Activated CD4-positive, alpha-beta T cell treated with anti-CD3 and anti-CD28 coated beads, Interleukin-2, amount 10 ng/mL, durations not matched to agents 7 days and 5 days (primary cell): ENCODE measurements around the gene FNDC11. TPM values are rescaled to one million over a fixed set of nuclear protein-coding genes. Genes with fewer than 3 reads are reported as not detected.
"Not testable (repeated sequence)": the region's sequence is repeated elsewhere in the genome, so short reads cannot be mapped to it uniquely, and the experiment has no call there.

Source experiments
- CTCF ChIA-PET: fragments of 350-600 bp; sonication (Branson Sonifier 250); formaldehyde crosslinking; loops from one replicate; lab custom pipeline; 2021; ENCODE audit warnings: antibody characterized with exemption; lab: Charles Lee
- POLR2A ChIA-PET: fragments of 350-600 bp; sonication (Branson Sonifier 250); formaldehyde crosslinking; loops from one replicate; lab custom pipeline; 2021; ENCODE audit warnings: antibody characterized with exemption; lab: Charles Lee
- DNase-seq: peaks from one replicate; pipeline ENCODE4 v3.0.0-alpha.2; 2020
- H3K27ac Mint-ChIP-seq: one replicate; pipeline ENCODE4 v1.8.0; 2021; ENCODE audit warnings: mild to moderate bottlenecking, moderate library complexity, mixed read lengths
- H3K27me3 Mint-ChIP-seq: one replicate; pipeline ENCODE4 v1.8.0; 2021; ENCODE audit warnings: mixed read lengths
- H3K36me3 Mint-ChIP-seq: one replicate; pipeline ENCODE4 v1.8.0; 2021; ENCODE audit warnings: low read depth, mixed read lengths
- H3K4me1 Mint-ChIP-seq: one replicate; pipeline ENCODE4 v1.8.0; 2021; ENCODE audit warnings: mixed read lengths
- H3K4me3 Mint-ChIP-seq: one replicate; pipeline ENCODE4 v1.8.0; 2021; ENCODE audit warnings: mild to moderate bottlenecking, moderate library complexity, mixed read lengths
- H3K9me3 Mint-ChIP-seq: one replicate; pipeline ENCODE4 v1.8.0; 2021; ENCODE audit warnings: mixed read lengths
- total RNA-seq, 2 experiments: library from RNA; stranded (reverse); gene quantifications; one replicate each; pipeline ENCODE4 v1.2.3, GENCODE V29; 2021

The FNDC11 gene
- total RNA-seq, 2 experiments from 2014 or later, result 0.15 to 0.57 TPM

DNA sequence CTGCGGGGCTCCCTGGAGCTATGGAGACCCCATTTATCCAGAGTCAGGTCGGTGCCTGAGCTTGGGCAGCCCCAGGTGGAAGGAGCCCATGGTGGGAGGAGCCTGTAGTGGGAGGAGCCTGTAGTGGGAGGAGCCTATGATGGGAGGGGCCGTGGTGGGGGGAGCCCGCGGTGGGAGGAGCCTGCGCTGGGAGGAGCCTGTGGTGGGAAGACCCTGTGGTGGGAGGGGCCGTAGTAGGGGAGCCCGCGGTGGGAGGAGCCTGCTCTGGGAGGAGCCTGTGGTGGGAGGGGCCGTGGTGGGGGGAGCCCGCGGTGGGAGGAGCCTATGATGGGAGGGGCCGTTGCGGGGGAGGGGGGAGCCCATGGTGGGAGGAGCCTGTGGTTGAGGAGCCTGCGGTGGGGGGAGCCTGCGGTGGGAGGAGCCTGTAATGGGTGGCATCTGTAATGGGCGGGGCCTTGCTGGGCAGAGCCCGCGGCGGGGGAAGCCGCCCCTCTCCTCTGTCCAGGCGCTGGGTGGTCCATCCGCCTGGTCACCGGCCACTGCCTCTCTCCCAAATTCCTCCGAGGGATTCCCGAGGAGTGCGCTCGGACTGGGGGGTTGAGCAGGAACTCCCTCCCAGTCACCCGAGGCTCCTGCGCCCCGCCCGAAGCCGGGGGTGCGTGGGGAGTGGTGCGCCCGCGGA is 567 bp upstream of the FNDC11 start:
- POLR2A ChIA-PET, result no interaction called here
- peak overlapping the region; percentile 90 for H3K27ac Mint-ChIP-seq

DNA sequence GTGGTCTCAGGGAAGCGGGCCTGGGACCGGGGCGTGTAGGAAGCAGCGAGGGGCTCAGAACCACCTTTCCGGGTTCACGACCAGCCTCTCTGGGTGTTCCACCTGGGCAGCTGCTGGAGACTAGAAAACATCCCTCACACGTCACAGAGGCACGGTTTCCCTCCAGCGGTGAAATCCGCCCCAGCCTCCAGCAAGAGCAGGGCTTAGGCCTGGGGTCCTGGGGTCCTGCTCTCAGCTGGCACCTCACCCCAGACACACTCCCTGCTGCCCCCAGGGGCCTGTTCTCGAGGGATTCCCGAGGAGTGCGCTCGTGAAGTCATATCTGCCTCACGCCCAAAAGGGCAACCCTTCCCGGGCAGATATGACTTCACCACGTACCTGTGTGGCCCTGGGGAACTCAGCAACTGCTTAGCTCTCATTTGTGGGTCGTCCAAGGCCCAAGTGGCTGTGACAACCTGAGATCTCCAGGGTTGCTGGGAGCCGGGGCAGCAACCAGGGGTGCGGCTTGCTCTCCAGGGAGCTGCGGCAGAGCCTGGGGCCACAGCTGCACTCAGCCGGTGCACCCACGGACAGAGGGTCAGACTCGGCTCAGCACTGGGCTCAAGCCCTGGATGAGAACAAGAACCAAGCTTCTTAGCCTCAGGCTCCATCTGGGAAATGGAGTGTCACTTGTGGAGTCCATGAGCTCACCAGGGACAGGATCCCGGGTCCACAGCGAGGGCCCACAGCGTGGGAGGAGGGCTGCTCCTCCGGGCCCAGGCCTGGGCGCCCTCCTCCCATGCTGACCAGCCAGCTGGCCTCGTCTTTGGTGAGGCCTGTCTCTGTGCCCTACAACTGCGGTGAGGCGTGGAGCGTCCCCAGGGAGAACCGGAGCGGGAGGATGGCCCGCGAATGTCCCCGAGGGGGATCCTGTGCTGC is 661 bp downstream of the FNDC11 start:
- ChIA-PET CTCF (interaction anchor here (1.1 to 1.4 kb wide), 5 partner anchors 11 to 20 kb away, joined by 3 to 10 read pairs (median 4); partner anchors contain the start of genes HELZ2 and PTK6), POLR2A (no interaction called here)
- H3K4me1 Mint-ChIP-seq, result peaks cover 17% of the 10 kb centered on the region
- DNase-seq, result no peak
- H3K27me3 Mint-ChIP-seq, result peaks cover 6% of the 10 kb centered on the region
- no peaks in the 10 kb centered on the region for H3K9me3 Mint-ChIP-seq
- peak overlapping the region; percentile 32 for H3K4me3 Mint-ChIP-seq
- peaks cover 8% of the 10 kb centered on the region for H3K36me3 Mint-ChIP-seq
- H3K27ac Mint-ChIP-seq, result no peak overlapping the region

More for the DNA sequence above, 567 bp upstream of the FNDC11 start:
- CTCF ChIA-PET, result interaction anchor here (0.6 to 4.7 kb wide), 5 partner anchors 11 to 409 kb away, joined by 3 to 41 read pairs (median 4); partner anchors contain the start of gene PTK6
- Mint-ChIP-seq H3K4me1 (peaks cover 17% of the 10 kb centered on the region), H3K36me3 (peaks cover 2% of the 10 kb centered on the region), H3K9me3 (no peaks in the 10 kb centered on the region), H3K4me3 (peak overlapping the region; percentile 41), H3K27me3 (peaks cover 14% of the 10 kb centered on the region)
- peak; percentile 81 for DNase-seq

DNA sequence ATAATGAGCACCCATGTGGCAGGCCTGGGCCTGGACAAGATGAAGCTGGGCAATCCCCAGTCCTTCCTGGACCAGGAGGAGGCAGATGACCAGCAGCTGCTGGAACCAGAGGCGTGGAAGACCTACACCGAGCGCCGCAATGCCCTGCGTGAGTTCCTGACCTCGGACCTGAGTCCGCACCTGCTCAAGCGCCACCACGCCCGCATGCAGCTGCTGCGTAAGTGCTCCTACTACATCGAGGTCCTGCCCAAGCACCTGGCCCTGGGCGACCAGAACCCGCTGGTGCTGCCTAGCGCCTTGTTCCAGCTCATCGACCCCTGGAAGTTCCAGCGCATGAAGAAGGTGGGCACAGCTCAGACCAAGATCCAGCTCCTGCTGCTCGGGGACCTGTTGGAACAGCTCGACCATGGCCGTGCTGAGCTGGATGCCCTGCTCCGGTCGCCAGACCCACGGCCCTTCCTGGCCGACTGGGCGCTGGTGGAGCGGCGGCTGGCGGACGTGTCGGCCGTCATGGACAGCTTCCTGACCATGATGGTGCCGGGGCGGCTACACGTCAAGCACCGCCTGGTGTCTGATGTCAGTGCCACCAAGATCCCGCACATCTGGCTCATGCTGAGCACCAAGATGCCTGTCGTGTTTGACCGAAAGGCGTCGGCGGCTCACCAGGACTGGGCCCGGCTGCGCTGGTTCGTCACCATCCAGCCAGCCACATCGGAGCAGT is 1.9 kb downstream of the FNDC11 start:
- DNase-seq, result no peak
- Mint-ChIP-seq H3K9me3 (peaks cover 2% of the 10 kb centered on the region), H3K4me1 (peaks cover 19% of the 10 kb centered on the region), H3K4me3 (no peak overlapping the region), H3K27me3 (peaks cover 4% of the 10 kb centered on the region), H3K36me3 (peaks cover 15% of the 10 kb centered on the region), H3K27ac (no peak overlapping the region)
- ChIA-PET CTCF (interaction anchor here (1.1 to 2.3 kb wide), 4 partner anchors 10 to 18 kb away, joined by 3 to 12 read pairs (median 4); partner anchors contain the start of gene PTK6), POLR2A (no interaction called here)

DNA sequence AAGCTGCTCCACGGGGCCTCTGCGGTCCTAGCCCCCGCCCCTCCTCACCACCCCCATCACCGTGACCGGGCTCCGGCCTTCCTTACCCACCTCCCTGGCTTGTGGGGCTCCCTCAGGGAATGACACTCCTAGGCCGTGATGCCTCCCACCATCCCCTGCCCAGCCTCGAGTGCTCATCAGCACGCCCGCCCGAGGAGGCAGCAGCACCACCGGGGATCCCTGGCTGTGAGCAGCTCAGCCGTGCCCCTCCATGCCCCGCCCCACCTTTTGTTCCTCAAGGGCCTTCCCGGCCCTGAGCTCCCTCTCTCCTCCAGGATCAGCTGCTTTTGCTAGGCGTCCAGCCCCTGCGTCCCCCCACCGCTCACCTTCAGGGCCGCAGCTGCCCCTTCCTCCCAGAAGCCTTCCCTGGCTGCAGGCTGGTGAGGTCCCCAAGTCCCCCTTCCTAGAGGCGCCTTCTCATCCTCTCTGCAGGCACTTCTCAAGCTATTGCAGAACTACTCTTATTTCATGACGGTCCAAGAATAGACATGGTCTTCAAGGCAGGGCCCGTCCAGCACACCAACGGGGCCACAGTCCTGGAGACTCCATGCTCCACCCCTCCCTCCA is 3.0 kb downstream of the FNDC11 start:
- Mint-ChIP-seq H3K4me3 (no peak overlapping the region), H3K27me3 (no peaks in the 10 kb centered on the region), H3K4me1 (peaks cover 18% of the 10 kb centered on the region), H3K36me3 (peaks cover 20% of the 10 kb centered on the region), H3K27ac (no peak overlapping the region), H3K9me3 (peaks cover 2% of the 10 kb centered on the region)
- ChIA-PET POLR2A (no interaction called here), CTCF (interaction anchor here (0.8 to 2.3 kb wide), 3 partner anchors 13 to 101 kb away, joined by 3 to 12 read pairs (median 3); partner anchors contain the start of genes PTK6 and RTEL1)
- no peak for DNase-seq

DNA sequence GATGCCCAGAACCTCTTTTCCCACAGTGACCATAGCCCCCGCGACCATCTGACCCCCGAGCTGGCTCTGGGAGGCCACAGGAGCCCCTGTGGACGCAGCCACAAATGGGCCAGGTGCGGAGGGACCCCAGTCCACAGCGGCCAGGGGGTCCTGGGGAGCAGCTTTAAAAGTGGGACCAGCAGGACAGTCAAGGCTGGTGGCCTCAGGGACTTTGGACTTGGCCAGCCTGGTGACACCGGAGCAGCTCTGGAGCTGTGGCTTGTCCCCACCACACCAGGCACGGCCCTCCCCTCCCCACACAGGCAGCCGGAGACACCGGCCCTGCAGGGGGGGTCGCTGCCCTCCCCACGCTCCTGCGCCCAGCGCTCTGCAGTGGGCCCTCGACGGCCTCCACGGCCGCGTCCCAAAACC is 3.5 kb downstream of the FNDC11 start:
- DNase-seq, result no peak
- peaks cover 20% of the 10 kb centered on the region for H3K36me3 Mint-ChIP-seq
- ChIA-PET POLR2A (no interaction called here), CTCF (interaction anchor here (0.8 to 2.3 kb wide), 3 partner anchors 13 to 101 kb away, joined by 3 to 12 read pairs (median 3); partner anchors contain the start of genes PTK6 and RTEL1)
- H3K27ac Mint-ChIP-seq, result no peak overlapping the region
- H3K9me3 Mint-ChIP-seq, result peaks cover 2% of the 10 kb centered on the region
- no peaks in the 10 kb centered on the region for H3K27me3 Mint-ChIP-seq
- H3K4me1 Mint-ChIP-seq, result peaks cover 14% of the 10 kb centered on the region
- H3K4me3 Mint-ChIP-seq, result no peak overlapping the region

DNA sequence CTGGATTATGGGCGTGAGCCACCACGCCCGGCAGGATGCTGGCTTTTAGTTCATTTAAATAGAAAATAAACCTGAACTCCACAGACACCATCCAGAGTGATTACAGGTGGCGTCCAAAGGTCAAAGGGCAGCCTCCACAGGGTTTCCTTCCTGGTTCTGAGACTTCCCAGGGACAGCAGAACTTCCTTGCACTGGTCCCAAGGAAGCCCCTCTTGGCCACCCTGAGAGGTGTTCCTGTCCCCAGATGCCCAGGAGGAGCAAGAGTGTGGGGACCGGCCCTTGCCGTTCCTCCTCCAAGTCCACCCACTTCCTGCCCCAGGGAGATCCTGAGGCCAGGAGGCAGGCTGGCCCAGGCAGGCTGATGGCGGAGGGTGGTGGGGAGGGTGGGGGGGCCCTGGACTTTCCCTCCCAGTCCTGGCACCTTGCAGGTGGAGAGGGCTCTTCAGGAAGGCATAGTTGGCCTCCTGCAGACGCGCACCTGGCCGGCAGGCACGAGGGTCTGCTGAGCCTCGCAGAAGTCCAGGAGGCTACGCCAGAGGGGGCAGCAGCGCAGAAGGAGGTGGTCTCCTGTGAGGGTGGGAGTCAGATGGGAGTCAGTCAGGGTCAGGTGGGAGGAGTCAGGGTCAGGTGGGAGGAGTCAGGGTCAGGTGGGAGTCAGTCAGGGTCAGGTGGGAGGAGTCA is 5.0 kb downstream of the FNDC11 start:
- Mint-ChIP-seq H3K36me3 (peaks cover 20% of the 10 kb centered on the region), H3K27me3 (no peaks in the 10 kb centered on the region), H3K4me3 (no peak overlapping the region), H3K4me1 (peaks cover 4% of the 10 kb centered on the region), H3K27ac (no peak overlapping the region), H3K9me3 (peaks cover 2% of the 10 kb centered on the region)
- DNase-seq, result no peak
- ChIA-PET POLR2A (no interaction called here), CTCF (no interaction called here)

DNA sequence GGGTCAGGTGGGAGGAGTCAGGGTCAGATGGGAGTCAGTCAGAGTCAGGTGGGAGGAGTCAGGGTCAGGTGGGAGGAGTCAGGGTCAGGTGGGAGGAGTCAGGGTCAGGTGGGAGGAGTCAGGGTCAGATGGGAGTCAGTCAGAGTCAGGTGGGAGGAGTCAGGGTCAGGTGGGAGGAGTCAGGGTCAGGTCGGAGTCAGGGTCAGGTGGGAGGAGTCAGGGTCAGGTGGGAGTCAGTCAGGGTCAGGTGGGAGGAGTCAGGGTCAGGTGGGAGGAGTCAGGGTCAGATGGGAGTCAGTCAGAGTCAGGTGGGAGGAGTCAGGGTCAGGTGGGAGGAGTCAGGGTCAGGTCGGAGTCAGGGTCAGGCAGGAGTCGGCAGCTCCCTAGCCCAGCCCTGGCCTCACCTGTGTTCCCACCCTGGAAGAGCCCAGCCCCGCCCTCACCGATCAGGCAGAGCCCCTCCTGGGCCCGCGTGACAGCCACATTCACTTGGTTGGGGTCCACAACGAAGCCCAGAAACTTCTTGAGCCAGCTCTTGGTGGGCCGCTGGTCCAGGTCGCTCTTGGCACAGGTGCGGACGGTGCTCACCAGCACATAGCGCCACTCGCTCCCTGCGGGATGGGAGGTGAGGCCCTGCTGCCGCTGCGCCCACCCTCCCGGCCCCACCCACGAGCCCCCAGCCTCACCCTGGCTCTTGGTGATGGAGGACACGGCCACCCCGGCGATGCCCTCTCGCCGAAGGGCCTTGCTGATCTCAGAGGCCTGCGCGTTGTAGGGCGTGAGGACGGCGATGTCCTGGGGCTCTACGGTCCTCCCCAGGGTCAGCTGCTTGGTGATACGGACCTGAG is 5.8 kb downstream of the FNDC11 start:
- H3K9me3 Mint-ChIP-seq, H3K4me3 Mint-ChIP-seq, H3K27ac Mint-ChIP-seq, H3K4me1 Mint-ChIP-seq, H3K27me3 Mint-ChIP-seq, POLR2A ChIA-PET, CTCF ChIA-PET: not testable (repeated sequence)
- H3K36me3 Mint-ChIP-seq, result peaks cover 20% of the 10 kb centered on the region
- peak; percentile 48 for DNase-seq

DNA sequence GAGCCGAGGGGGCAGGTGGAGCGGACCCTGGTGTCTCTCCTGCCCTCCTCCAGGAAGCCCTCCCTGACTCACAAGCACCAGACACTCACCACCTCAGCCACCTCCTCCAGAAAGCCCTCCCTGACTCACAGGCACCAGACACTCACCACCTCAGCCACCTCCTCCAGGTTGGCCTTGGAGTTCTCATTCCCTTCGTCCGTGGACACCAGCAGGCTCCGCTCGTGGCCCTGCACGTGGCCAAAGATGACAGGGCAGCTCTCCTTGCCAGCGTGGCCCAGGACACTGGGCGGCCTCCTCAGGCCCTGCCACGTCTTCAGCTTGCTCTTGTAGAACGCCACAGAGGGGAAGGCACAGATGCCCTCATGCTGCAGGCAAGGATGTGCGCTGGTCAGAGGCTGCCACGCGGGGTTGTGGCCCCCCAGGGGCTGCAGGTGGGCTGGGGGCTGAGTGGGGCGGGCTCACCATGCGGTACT is 6.4 kb downstream of the FNDC11 start:
- H3K4me1 Mint-ChIP-seq, result peaks cover 2% of the 10 kb centered on the region
- peaks cover 2% of the 10 kb centered on the region for H3K9me3 Mint-ChIP-seq
- H3K27ac Mint-ChIP-seq, result no peak overlapping the region
- ChIA-PET POLR2A (no interaction called here), CTCF (no interaction called here)
- no peak overlapping the region for H3K4me3 Mint-ChIP-seq
- H3K27me3 Mint-ChIP-seq, result no peaks in the 10 kb centered on the region
- no peak for DNase-seq
- H3K36me3 Mint-ChIP-seq, result peaks cover 20% of the 10 kb centered on the region

DNA sequence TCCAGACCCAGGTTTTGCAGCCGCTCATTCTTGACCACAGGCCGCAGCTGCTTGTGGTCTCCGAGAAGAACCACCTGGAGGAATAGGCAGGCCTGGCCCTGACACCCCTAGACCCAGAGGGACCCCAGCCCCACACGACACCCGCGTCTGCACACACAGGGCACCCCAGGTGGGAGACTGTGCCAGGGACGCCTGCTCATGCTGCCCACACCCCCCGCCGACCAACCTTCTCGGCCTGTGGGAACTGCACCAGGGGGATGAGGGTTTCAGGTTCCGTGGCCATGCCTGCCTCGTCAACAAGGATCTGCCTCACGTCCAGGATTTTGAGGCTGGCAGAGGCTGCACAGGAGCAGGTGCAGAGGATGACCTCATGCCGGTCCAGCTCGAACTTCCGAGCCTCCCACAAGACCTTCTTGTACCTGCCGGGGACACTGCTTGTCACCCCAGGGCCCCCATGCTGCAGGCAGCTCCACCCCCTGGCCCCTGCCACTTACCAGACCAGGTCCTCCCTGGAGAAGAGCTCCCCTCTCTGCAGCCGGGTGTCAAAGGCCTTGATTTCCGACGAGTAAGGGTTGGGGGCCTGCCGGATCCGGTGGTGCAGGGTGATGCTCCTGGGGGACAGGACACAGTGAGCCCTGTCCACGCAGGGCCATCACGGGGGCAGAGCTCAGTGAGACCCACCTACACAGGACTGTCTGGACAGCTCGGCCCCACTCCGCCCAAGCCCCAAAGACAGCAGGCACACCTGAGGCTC is 7.1 kb downstream of the FNDC11 start:
- POLR2A ChIA-PET, result no interaction called here
- Mint-ChIP-seq H3K27ac (no peak overlapping the region), H3K27me3 (no peaks in the 10 kb centered on the region), H3K36me3 (peaks cover 25% of the 10 kb centered on the region), H3K9me3 (peaks cover 2% of the 10 kb centered on the region), H3K4me3 (no peak overlapping the region), H3K4me1 (peaks cover 2% of the 10 kb centered on the region)
- CTCF ChIA-PET, result interaction anchor here (0.9 to 1.6 kb wide), 2 partner anchors 23 to 81 kb away, joined by 3 to 5 read pairs; partner anchors contain the start of gene PTK6
- no peak for DNase-seq

DNA sequence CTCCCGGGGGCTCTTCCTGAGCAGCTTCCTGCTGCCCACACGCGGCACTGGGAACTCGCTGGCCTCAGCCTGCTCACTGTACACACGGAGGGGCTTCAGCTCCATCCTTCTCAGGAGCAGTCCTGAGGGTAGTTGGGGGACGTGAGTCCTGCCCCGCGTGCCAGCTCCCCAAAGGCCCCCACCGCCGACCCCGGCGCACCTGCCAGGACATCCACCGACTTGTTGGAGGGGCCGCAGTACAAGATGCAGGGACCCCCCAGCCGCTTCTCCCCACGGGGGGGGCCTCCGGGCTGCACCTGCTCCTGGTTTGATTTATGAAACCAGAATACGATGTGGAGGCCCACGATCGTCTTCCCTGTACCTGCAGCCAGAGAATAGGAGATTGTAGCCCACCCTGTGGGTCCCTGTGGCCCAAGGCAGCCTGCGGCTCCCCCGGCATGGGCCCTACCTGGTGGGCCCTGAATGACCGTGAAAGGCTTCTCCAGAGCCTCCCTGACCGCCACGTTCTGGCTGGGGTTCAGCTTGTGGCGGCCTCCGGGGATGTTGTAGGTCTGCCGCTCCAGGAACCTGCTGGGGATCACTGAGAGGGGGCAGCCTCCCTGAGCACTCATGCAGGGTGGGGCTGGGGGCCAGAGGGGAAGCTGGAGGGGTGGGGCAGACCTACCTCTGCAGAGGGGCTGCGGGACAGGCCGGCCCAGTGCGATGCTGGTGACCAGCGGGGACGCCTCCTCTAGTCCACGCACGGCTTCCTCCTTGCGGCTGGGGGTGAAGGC is 7.9 kb downstream of the FNDC11 start:
- peaks cover 25% of the 10 kb centered on the region for H3K36me3 Mint-ChIP-seq
- H3K4me1 Mint-ChIP-seq, result peaks cover 2% of the 10 kb centered on the region
- H3K27me3 Mint-ChIP-seq, result no peaks in the 10 kb centered on the region
- ChIA-PET POLR2A (no interaction called here), CTCF (interaction anchor here (0.6 to 1.6 kb wide), 4 partner anchors 10 to 125 kb away, joined by 3 to 5 read pairs (median 4); partner anchors contain the start of gene PTK6)
- no peak overlapping the region for H3K4me3 Mint-ChIP-seq
- H3K27ac Mint-ChIP-seq, result no peak overlapping the region
- H3K9me3 Mint-ChIP-seq, result peaks cover 2% of the 10 kb centered on the region
- no peak for DNase-seq
